Measurements from ENCODE around the gene CASK.

DNA sequence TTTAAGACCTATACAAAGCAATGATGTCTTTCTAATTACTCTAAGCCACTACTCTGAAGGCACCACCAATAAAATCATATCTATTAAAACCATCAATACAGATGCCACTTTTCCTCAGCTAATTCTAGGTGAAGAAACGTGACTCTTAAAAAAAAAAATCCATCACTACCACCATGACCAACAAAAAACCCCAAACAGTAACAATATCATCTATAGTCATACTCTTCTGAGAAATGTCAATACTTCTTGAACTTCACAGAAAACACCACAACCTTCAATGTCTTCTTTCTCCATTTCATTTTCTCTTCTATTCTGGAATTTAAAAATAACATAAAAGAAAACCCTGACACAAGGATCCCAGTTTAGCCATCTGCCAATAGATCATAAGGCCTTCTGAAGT is 35.7 kb downstream of the CASK start:
- TF ChIP-seq POLR2AphosphoS5 (IDR thresholded peaks at IDR 0.05; ENCODE audit: insufficient read depth in 1 of 2, low read depth in 1 of 2) = no peak
- TF ChIP-seq, protein P1, sequence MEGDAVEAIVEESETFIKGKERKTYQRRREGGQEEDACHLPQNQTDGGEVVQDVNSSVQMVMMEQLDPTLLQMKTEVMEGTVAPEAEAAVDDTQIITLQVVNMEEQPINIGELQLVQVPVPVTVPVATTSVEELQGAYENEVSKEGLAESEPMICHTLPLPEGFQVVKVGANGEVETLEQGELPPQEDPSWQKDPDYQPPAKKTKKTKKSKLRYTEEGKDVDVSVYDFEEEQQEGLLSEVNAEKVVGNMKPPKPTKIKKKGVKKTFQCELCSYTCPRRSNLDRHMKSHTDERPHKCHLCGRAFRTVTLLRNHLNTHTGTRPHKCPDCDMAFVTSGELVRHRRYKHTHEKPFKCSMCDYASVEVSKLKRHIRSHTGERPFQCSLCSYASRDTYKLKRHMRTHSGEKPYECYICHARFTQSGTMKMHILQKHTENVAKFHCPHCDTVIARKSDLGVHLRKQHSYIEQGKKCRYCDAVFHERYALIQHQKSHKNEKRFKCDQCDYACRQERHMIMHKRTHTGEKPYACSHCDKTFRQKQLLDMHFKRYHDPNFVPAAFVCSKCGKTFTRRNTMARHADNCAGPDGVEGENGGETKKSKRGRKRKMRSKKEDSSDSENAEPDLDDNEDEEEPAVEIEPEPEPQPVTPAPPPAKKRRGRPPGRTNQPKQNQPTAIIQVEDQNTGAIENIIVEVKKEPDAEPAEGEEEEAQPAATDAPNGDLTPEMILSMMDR (IDR thresholded peaks at IDR 0.05) = no peak
- TF ChIP-seq POLR2A (IDR thresholded peaks at IDR 0.05) = no peak
